Measurements from ENCODE around the gene ZFP36L1. TPM values are rescaled to one million over a fixed set of nuclear protein-coding genes. Genes with fewer than 3 reads are reported as not detected.
A peak's percentile ranks its signal among the peaks of the same experiment; 100 is the strongest.

Gene ZFP36L1
- total and polyA plus RNA-seq, 10 of the 15 experiments (the other 5 are each of a cell fraction or from before 2014, with no cell fraction given), result 22.0 to 184 (median 66.1) TPM

DNA sequence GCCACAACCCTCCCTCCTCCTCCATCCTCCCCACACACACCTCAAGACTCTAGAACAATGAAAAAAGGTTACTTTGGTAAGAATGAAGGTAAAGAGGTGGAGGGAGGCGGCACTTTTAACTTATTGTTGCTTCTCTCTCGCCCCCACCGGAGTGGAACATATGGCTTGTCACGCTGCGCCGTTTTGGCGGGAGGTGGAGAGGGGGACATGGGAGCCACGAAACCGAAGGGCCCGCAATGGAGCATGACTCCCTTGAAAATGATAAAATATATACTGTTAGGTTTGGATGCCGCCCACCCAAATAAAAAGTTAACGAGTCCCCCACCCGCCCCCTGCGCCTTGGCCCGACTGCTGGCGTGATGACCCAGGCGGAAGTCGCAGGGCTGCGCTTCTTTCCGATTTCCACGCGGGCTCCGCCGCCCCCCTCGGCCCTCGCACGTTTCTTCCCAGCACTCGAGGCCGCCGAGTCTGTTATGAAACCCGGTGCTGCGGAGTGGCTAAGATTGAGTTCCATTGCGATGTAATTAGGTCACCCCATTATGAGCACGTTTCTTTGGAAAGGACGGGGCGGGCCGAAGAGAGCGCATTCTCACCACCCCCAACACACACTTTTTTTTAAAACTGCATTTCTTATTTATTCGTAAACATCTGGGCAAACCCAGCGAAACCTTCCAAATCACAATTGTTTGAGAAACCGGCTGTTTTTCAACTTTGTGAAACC is 1.4 kb upstream of the ZFP36L1 start (continued):
- TF ChIP-seq, protein P1, sequence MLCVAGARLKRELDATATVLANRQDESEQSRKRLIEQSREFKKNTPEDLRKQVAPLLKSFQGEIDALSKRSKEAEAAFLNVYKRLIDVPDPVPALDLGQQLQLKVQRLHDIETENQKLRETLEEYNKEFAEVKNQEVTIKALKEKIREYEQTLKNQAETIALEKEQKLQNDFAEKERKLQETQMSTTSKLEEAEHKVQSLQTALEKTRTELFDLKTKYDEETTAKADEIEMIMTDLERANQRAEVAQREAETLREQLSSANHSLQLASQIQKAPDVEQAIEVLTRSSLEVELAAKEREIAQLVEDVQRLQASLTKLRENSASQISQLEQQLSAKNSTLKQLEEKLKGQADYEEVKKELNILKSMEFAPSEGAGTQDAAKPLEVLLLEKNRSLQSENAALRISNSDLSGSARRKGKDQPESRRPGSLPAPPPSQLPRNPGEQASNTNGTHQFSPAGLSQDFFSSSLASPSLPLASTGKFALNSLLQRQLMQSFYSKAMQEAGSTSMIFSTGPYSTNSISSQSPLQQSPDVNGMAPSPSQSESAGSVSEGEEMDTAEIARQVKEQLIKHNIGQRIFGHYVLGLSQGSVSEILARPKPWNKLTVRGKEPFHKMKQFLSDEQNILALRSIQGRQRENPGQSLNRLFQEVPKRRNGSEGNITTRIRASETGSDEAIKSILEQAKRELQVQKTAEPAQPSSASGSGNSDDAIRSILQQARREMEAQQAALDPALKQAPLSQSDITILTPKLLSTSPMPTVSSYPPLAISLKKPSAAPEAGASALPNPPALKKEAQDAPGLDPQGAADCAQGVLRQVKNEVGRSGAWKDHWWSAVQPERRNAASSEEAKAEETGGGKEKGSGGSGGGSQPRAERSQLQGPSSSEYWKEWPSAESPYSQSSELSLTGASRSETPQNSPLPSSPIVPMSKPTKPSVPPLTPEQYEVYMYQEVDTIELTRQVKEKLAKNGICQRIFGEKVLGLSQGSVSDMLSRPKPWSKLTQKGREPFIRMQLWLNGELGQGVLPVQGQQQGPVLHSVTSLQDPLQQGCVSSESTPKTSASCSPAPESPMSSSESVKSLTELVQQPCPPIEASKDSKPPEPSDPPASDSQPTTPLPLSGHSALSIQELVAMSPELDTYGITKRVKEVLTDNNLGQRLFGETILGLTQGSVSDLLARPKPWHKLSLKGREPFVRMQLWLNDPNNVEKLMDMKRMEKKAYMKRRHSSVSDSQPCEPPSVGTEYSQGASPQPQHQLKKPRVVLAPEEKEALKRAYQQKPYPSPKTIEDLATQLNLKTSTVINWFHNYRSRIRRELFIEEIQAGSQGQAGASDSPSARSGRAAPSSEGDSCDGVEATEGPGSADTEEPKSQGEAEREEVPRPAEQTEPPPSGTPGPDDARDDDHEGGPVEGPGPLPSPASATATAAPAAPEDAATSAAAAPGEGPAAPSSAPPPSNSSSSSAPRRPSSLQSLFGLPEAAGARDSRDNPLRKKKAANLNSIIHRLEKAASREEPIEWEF (IDR thresholded peaks at IDR 0.05; ENCODE audit: insufficient replicate concordance, low read depth, low read length), result no peak
- TF ChIP-seq ZNF24 (IDR thresholded peaks at IDR 0.05) (no peak), ZNF207 (IDR thresholded peaks at IDR 0.05; ENCODE audit: borderline replicate concordance) (0 out of 2 replicates have a peak, but pooled peaks have one; percentile 40), RUNX3 (IDR thresholded peaks at IDR 0.05; ENCODE audit: low read length) (no peak), ZNF622 (IDR thresholded peaks at IDR 0.05) (no peak), EP300 (IDR thresholded peaks at IDR 0.05; ENCODE audit: borderline replicate concordance in 1 of 2, control insufficient read depth in 1 of 2, low read depth in 2 of 2, low read length in 2 of 2) (no peak), POU2F2 (IDR thresholded peaks at IDR 0.05; ENCODE audit: borderline replicate concordance, low read depth, low read length) (peak; percentile 84; the same call in 1 of the 3 replicates), KDM1A (IDR thresholded peaks at IDR 0.05; ENCODE audit: borderline replicate concordance) (no peak), NFXL1 (IDR thresholded peaks at IDR 0.05; ENCODE audit: borderline replicate concordance) (no peak), NFYB (IDR thresholded peaks at IDR 0.05; ENCODE audit: insufficient read depth, low read depth, low read length) (no peak), SMARCA5 (IDR thresholded peaks at IDR 0.05) (no peak), NR2C1 (IDR thresholded peaks at IDR 0.05) (no peak), DPF2 (IDR thresholded peaks at IDR 0.05) (no peak), POLR2AphosphoS2 (IDR thresholded peaks at IDR 0.05; ENCODE audit: low read depth, low read length) (peak; percentile 53; the same call in 1 of the 2 replicates), SPI1 (IDR thresholded peaks at IDR 0.05; ENCODE audit: borderline replicate concordance, insufficient read depth, low read depth, low read length) (no peak), MXI1 (IDR thresholded peaks at IDR 0.05; ENCODE audit: low read depth, low read length) (0 out of 2 replicates have a peak, but pooled peaks have one; percentile 48)
- TF ChIP-seq, protein P2, sequence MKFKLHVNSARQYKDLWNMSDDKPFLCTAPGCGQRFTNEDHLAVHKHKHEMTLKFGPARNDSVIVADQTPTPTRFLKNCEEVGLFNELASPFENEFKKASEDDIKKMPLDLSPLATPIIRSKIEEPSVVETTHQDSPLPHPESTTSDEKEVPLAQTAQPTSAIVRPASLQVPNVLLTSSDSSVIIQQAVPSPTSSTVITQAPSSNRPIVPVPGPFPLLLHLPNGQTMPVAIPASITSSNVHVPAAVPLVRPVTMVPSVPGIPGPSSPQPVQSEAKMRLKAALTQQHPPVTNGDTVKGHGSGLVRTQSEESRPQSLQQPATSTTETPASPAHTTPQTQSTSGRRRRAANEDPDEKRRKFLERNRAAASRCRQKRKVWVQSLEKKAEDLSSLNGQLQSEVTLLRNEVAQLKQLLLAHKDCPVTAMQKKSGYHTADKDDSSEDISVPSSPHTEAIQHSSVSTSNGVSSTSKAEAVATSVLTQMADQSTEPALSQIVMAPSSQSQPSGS (IDR thresholded peaks at IDR 0.05; ENCODE audit: low read length), result no peak
- TF ChIP-seq, protein P3, sequence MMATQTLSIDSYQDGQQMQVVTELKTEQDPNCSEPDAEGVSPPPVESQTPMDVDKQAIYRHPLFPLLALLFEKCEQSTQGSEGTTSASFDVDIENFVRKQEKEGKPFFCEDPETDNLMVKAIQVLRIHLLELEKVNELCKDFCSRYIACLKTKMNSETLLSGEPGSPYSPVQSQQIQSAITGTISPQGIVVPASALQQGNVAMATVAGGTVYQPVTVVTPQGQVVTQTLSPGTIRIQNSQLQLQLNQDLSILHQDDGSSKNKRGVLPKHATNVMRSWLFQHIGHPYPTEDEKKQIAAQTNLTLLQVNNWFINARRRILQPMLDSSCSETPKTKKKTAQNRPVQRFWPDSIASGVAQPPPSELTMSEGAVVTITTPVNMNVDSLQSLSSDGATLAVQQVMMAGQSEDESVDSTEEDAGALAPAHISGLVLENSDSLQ (IDR thresholded peaks at IDR 0.05), result no peak
- TF ChIP-seq, protein P4, sequence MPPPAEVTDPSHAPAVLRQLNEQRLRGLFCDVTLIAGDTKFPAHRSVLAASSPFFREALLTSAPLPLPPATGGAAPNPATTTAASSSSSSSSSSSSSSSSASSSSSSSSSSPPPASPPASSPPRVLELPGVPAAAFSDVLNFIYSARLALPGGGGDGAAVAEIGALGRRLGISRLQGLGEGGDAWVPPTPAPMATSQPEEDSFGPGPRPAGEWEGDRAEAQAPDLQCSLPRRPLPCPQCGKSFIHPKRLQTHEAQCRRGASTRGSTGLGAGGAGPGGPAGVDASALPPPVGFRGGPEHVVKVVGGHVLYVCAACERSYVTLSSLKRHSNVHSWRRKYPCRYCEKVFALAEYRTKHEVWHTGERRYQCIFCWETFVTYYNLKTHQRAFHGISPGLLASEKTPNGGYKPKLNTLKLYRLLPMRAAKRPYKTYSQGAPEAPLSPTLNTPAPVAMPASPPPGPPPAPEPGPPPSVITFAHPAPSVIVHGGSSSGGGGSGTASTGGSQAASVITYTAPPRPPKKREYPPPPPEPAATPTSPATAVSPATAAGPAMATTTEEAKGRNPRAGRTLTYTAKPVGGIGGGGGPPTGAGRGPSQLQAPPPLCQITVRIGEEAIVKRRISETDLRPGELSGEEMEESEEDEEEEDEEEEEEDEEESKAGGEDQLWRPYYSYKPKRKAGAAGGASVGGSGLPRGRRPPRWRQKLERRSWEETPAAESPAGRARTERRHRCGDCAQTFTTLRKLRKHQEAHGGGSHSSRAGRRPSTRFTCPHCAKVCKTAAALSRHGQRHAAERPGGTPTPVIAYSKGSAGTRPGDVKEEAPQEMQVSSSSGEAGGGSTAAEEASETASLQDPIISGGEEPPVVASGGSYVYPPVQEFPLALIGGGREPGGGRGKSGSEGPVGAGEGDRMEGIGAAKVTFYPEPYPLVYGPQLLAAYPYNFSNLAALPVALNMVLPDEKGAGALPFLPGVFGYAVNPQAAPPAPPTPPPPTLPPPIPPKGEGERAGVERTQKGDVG (CRISPR knock-in tag; IDR thresholded peaks at IDR 0.05), result no peak

All from GM12878 (cell line).